ENCODE measurements around the gene PTPRN2. TPM values are rescaled to one million over a fixed set of nuclear protein-coding genes. Genes with fewer than 3 reads are reported as not detected.
"Not testable (repeated sequence)": the region's sequence is repeated elsewhere in the genome, so short reads cannot be mapped to it uniquely, and the experiment has no call there.

Gene PTPRN2
- total RNA-seq, 1 donor from 2014 or later: 1.2 TPM

- DNase-seq (ENCODE audit: low read depth): no peak
Measured at GRCh38 chr7:157596881-157597280, 990.7 kb downstream of the PTPRN2 start.

- no peak for DNase-seq (ENCODE audit: low read depth)
Measured at GRCh38 chr7:157596471-157596870, 991.2 kb downstream of the PTPRN2 start.

- DNase-seq (ENCODE audit: low read depth): no peak
Measured at GRCh38 chr7:157596026-157596425, 991.6 kb downstream of the PTPRN2 start.

GRCh38 chr7:157595086-157595855 lies 992.4 kb downstream of the PTPRN2 start:
- DNase-seq (ENCODE audit: low read depth): no peak

- DNase-seq (ENCODE audit: low read depth): no peak
Measured at GRCh38 chr7:157594306-157594705, 993.3 kb downstream of the PTPRN2 start.

- DNase-seq (ENCODE audit: low read depth): no peak
Measured at GRCh38 chr7:157593541-157593940, 994.1 kb downstream of the PTPRN2 start.

- not testable (repeated sequence) for DNase-seq (ENCODE audit: low read depth)
Measured at GRCh38 chr7:157592636-157593320, 994.8 kb downstream of the PTPRN2 start.

- DNase-seq (ENCODE audit: low read depth): no peak
Measured at GRCh38 chr7:157590526-157590925, 997.1 kb downstream of the PTPRN2 start.

GRCh38 chr7:157589680-157590079 lies 997.9 kb downstream of the PTPRN2 start:
- no peak for DNase-seq (ENCODE audit: low read depth)

- no peak for DNase-seq (ENCODE audit: low read depth)
Measured at GRCh38 chr7:157587805-157588560, 999.6 kb downstream of the PTPRN2 start.

GRCh38 chr7:157587051-157587804 lies 1000.4 kb downstream of the PTPRN2 start:
- DNase-seq (ENCODE audit: low read depth): no peak

- DNase-seq (ENCODE audit: low read depth): no peak
Measured at GRCh38 chr7:157586426-157586955, 1001.1 kb downstream of the PTPRN2 start.

GRCh38 chr7:157585113-157585861 lies 1002.3 kb downstream of the PTPRN2 start:
- no peak for DNase-seq (ENCODE audit: low read depth)

- DNase-seq (ENCODE audit: low read depth): no peak
Measured at GRCh38 chr7:157584420-157584819, 1003.2 kb downstream of the PTPRN2 start.

- DNase-seq (ENCODE audit: low read depth): no peak
Measured at GRCh38 chr7:157581740-157582139, 1005.9 kb downstream of the PTPRN2 start.

- no peak for DNase-seq (ENCODE audit: low read depth)
Measured at GRCh38 chr7:157580324-157580723, 1007.3 kb downstream of the PTPRN2 start.

- no peak for DNase-seq (ENCODE audit: low read depth)
Measured at GRCh38 chr7:157579425-157579824, 1008.2 kb downstream of the PTPRN2 start.

GRCh38 chr7:157577796-157578339 lies 1009.8 kb downstream of the PTPRN2 start:
- no peak for DNase-seq (ENCODE audit: low read depth)

GRCh38 chr7:157577061-157577460 lies 1010.6 kb downstream of the PTPRN2 start:
- DNase-seq (ENCODE audit: low read depth): no peak

GRCh38 chr7:157576415-157576814 lies 1011.2 kb downstream of the PTPRN2 start:
- DNase-seq (ENCODE audit: low read depth): no peak

GRCh38 chr7:157575777-157576176 lies 1011.8 kb downstream of the PTPRN2 start:
- DNase-seq (ENCODE audit: low read depth): no peak
